H9 (cell line): ENCODE measurements around the gene MRPS26. TPM values are rescaled to one million over a fixed set of nuclear protein-coding genes. Genes with fewer than 3 reads are reported as not detected.

Experiments used
- DNase-seq: peaks from one replicate; pipeline ENCODE4 v3.0.0-alpha.2; 2017
- H2AFZ ChIP-seq: one replicate; pipeline ENCODE4 v1.6.1; 2013; ENCODE audit warnings: mild to moderate bottlenecking, low read length, control low read depth, moderate library complexity
- H2AK5ac ChIP-seq: 2 replicates; pipeline ENCODE4 v1.6.1; 2013; ENCODE audit warnings: low read length, control low read depth, mixed read lengths; ENCODE audit not compliant: insufficient read length
- H2BK120ac ChIP-seq: one replicate; pipeline ENCODE4 v1.6.1; 2013; ENCODE audit warnings: low read depth, mild to moderate bottlenecking, low read length, control low read depth, inconsistent platforms; ENCODE audit not compliant: poor library complexity, severe bottlenecking
- H2BK12ac ChIP-seq: 2 replicates; pipeline ENCODE4 v1.6.1; 2013; ENCODE audit warnings: low read length, control low read depth, mixed read lengths, low read depth; ENCODE audit not compliant: insufficient read length
- H2BK15ac ChIP-seq: 2 replicates; pipeline ENCODE4 v1.6.1; 2013; ENCODE audit warnings: low read depth, low read length, control low read depth
- H2BK20ac ChIP-seq: one replicate; pipeline ENCODE4 v1.6.1; 2013; ENCODE audit warnings: low read depth, mild to moderate bottlenecking, low read length, control low read depth, inconsistent platforms; ENCODE audit not compliant: poor library complexity, severe bottlenecking
- H2BK5ac ChIP-seq: 2 replicates; pipeline ENCODE4 v1.6.1; 2013; ENCODE audit warnings: low read length, control low read depth, mixed read lengths; ENCODE audit not compliant: insufficient read length
- H3K14ac ChIP-seq: 2 replicates; pipeline ENCODE4 v1.6.1; 2013; ENCODE audit warnings: low read length, control low read depth; ENCODE audit not compliant: insufficient read depth
- H3K18ac ChIP-seq: 2 replicates; pipeline ENCODE4 v1.6.1; 2013; ENCODE audit warnings: low read depth, mild to moderate bottlenecking, mixed read lengths, low read length, control low read depth; ENCODE audit not compliant: insufficient read length
- H3K23ac ChIP-seq: 2 replicates; pipeline ENCODE4 v1.6.1; 2013; ENCODE audit warnings: low read length, control low read depth, mixed read lengths, low read depth; ENCODE audit not compliant: insufficient read length
- H3K23me2 ChIP-seq: 2 replicates; pipeline ENCODE4 v1.6.1; 2013; ENCODE audit warnings: low read depth, mild to moderate bottlenecking, mixed read lengths, low read length, control low read depth; ENCODE audit not compliant: insufficient read length, poor library complexity, severe bottlenecking
- H3K27ac ChIP-seq: 2 replicates; pipeline ENCODE4 v1.5.1; 2013; ENCODE audit warnings: low read length, control low read depth, mixed read lengths, low read depth; ENCODE audit not compliant: insufficient read length
- H3K27me3 ChIP-seq: 2 replicates; pipeline ENCODE4 v1.6.1; 2013; ENCODE audit warnings: low read length, control low read depth, inconsistent platforms; ENCODE audit not compliant: insufficient read depth
- H3K4ac ChIP-seq: 2 replicates; pipeline ENCODE4 v1.6.1; 2013; ENCODE audit warnings: low read depth, mild to moderate bottlenecking, control low read depth, inconsistent platforms, low read length, moderate library complexity
- H3K4me1 ChIP-seq: 2 replicates; pipeline ENCODE4 v1.6.1; 2013; ENCODE audit warnings: low read length, control low read depth, inconsistent platforms; ENCODE audit not compliant: insufficient read depth
- H3K4me2 ChIP-seq: 2 replicates; pipeline ENCODE4 v1.6.1; 2013; ENCODE audit warnings: low read length, control low read depth, mixed read lengths; ENCODE audit not compliant: insufficient read length, insufficient read depth
- H3K56ac ChIP-seq: 2 replicates; pipeline ENCODE4 v1.6.1; 2013; ENCODE audit warnings: low read depth, mild to moderate bottlenecking, mixed read lengths, low read length, control low read depth; ENCODE audit not compliant: insufficient read length
- H3K79me1 ChIP-seq: 2 replicates; pipeline ENCODE4 v1.6.1; 2013; ENCODE audit warnings: low read depth, mild to moderate bottlenecking, moderate library complexity, low read length, control low read depth, inconsistent platforms; ENCODE audit not compliant: insufficient read depth, poor library complexity, severe bottlenecking
- H3K79me2 ChIP-seq: 2 replicates; pipeline ENCODE4 v1.6.1; 2013; ENCODE audit warnings: low read length, control low read depth, inconsistent platforms; ENCODE audit not compliant: insufficient read depth
- H3K9ac ChIP-seq: 2 replicates; pipeline ENCODE4 v1.6.1; 2013; ENCODE audit warnings: low read length, control low read depth, mixed read lengths; ENCODE audit not compliant: insufficient read length; ENCODE audit errors: extremely low read depth
- H3K9me3 ChIP-seq: one replicate; pipeline ENCODE4 v1.6.1; 2013; ENCODE audit warnings: low read depth, low read length, inconsistent platforms; ENCODE audit not compliant: control insufficient read depth
- H3T11ph ChIP-seq: one replicate; pipeline ENCODE4 v1.6.1; 2013; ENCODE audit warnings: mild to moderate bottlenecking, low read length, control low read depth, inconsistent platforms
- H4K20me1 ChIP-seq: one replicate; pipeline ENCODE4 v1.6.1; 2013; ENCODE audit not compliant: control insufficient read depth, insufficient read length, insufficient read depth
- H4K5ac ChIP-seq: 2 replicates; pipeline ENCODE4 v1.6.1; 2013; ENCODE audit warnings: low read depth, mild to moderate bottlenecking, mixed read lengths, low read length, control low read depth; ENCODE audit not compliant: insufficient read length
- H4K8ac ChIP-seq: replicated peaks from 2 replicates; pipeline ENCODE4 v1.6.1; 2013; ENCODE audit warnings: low read length, control low read depth, mixed read lengths, low read depth; ENCODE audit not compliant: insufficient read length
- H4K91ac ChIP-seq: 2 replicates; pipeline ENCODE4 v1.6.1; 2013; ENCODE audit warnings: low read depth, mild to moderate bottlenecking, moderate library complexity, mixed read lengths, low read length, control low read depth; ENCODE audit not compliant: insufficient read length
- H3K27ac Mint-ChIP-seq, 3 experiments: 2 replicates in 2 of 3; 3 replicates in 1 of 3; pipeline ENCODE4 v1.8.0; 2020 to 2021; ENCODE audit warnings: mixed read lengths in 3 of 3, mild to moderate bottlenecking in 1 of 3, moderate library complexity in 1 of 3
- H3K27me3 Mint-ChIP-seq: 2 replicates; pipeline ENCODE4 v1.8.0; 2021; ENCODE audit warnings: low read depth, mild to moderate bottlenecking, moderate library complexity, mixed read lengths
- H3K36me3 Mint-ChIP-seq, 3 experiments: 2 replicates in 2 of 3; 3 replicates in 1 of 3; pipeline ENCODE4 v1.8.0; 2020 to 2021; ENCODE audit warnings: low read depth in 3 of 3, mixed read lengths in 3 of 3; ENCODE audit not compliant: insufficient read depth in 1 of 3
- H3K4me1 Mint-ChIP-seq, 2 experiments: 2 replicates each; pipeline ENCODE4 v1.8.0; 2020; ENCODE audit warnings: mixed read lengths in 2 of 2
- H3K4me3 Mint-ChIP-seq, 2 experiments: 2 replicates in 1 of 2; 3 replicates in 1 of 2; pipeline ENCODE4 v1.8.0; 2020 to 2021; ENCODE audit warnings: mild to moderate bottlenecking in 2 of 2, mixed read lengths in 2 of 2, moderate library complexity in 1 of 2
- H3K9me3 Mint-ChIP-seq, 2 experiments: 2 replicates in 1 of 2; 3 replicates in 1 of 2; pipeline ENCODE4 v1.8.0; 2020; ENCODE audit warnings: mild to moderate bottlenecking in 2 of 2, mixed read lengths in 2 of 2, moderate library complexity in 1 of 2
- CTCF ChIP-seq: fragments of 200-600 bp; sonication (generic); conservative IDR thresholded peaks from 3 replicates; pipeline ENCODE4 v1.8.0; 2021; ENCODE audit warnings: antibody characterized with exemption, mild to moderate bottlenecking
- WGBS: extraction: QIAGEN DNeasy Blood & Tissue Kit; methylation state at CpG from one replicate; pipeline ENCODE4 v1.1.7; 2013; ENCODE audit warnings: missing lambda C conversion rate, low lambda C conversion rate, mixed read lengths; ENCODE audit not compliant: insufficient read length; ENCODE audit errors: extremely low coverage; 5-methylcytosine and 5-hydroxymethylcytosine counted together
- total RNA-seq: library from RNA; stranded (reverse); gene quantifications from 2 replicates; pipeline ENCODE4 v1.2.1, GENCODE V29; 2021

MRPS26 gene
- total RNA-seq, 1 experiment from 2014 or later = 97.6 TPM

DNA sequence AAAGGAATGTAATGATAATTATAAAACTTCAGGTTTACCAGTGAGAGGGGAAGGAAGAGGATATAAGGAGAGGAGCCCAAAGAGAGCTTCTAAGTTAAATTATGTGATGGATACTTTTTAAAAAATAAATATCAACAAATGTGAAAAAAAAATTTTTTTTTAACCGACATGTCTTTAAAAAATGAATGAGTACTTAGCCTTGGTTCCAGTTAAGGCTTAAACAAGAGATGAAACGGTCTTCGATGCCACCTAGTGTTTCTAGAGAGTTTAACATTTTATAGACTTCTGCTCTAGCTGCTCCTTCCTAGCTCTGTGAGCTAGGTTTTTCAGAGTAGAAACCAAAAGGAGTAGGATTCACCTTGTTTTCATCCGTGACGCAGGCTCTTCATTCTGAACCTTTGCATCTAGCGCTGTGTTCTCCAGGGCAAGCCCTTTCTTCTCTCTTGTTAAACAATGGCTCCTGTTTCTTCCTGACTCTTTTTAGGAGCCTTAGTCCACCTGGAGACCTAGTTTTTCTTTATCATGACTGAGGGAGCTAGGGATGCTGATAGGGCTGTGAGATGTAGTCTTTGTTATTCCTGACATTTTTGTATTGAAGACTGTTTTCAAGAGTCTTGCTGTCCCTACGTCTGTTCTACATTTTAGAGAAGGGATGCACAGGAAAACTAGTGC, 44.9 kb upstream of the MRPS26 start:
- Histone ChIP-seq H3T11ph (no peak overlapping the region), H4K20me1 (no peaks in the 10 kb centered on the region), H3K18ac (no peak overlapping the region), H2BK20ac (no peak overlapping the region), H3K79me2 (no peaks in the 10 kb centered on the region), H3K27ac (no peak overlapping the region), H3K4me2 (no peak overlapping the region), H3K27me3 (no peaks in the 10 kb centered on the region), H3K4me1 (no peaks in the 10 kb centered on the region; the same call in 1 of the 2 replicates), H4K91ac (no peak overlapping the region), H2AFZ (no peak overlapping the region), H3K23me2 (no peaks in the 10 kb centered on the region), H3K56ac (no peak overlapping the region), H2BK5ac (no peak overlapping the region), H4K5ac (no peak overlapping the region), H2BK12ac (no peak overlapping the region), H3K79me1 (no peaks in the 10 kb centered on the region), H2BK120ac (no peak overlapping the region), H3K9me3 (no peaks in the 10 kb centered on the region), H2AK5ac (no peak overlapping the region), H2BK15ac (no peak overlapping the region), H3K14ac (no peak overlapping the region), H3K23ac (no peak overlapping the region), H4K8ac (no peak overlapping the region), H3K4ac (no peak overlapping the region), H3K9ac (no peak overlapping the region)
- peaks cover 7 to 10% of the 10 kb centered on the region in 2 experiments; a peak in 3 of 4 replicates for H3K4me1 Mint-ChIP-seq
- no peaks in the 10 kb centered on the region for H3K9me3 Mint-ChIP-seq
- H3K4me3 Mint-ChIP-seq = no peak overlapping the region
- WGBS = no CpG with 5 or more reads among the region's 7 CpGs
- no peak for DNase-seq
- H3K27ac Mint-ChIP-seq = no peak overlapping the region
- H3K27me3 Mint-ChIP-seq = no peaks in the 10 kb centered on the region
- peaks cover 5 to 17% (median 5%) of the 10 kb centered on the region in 3 experiments; a peak in 4 of 7 replicates for H3K36me3 Mint-ChIP-seq
- peak; percentile 74 for TF ChIP-seq CTCF
